ENCODE data around the gene PIGB.
"Not testable (repeated sequence)": the region's sequence is repeated elsewhere in the genome, so short reads cannot be mapped to it uniquely, and the experiment has no call there.

Gene PIGB

DNA sequence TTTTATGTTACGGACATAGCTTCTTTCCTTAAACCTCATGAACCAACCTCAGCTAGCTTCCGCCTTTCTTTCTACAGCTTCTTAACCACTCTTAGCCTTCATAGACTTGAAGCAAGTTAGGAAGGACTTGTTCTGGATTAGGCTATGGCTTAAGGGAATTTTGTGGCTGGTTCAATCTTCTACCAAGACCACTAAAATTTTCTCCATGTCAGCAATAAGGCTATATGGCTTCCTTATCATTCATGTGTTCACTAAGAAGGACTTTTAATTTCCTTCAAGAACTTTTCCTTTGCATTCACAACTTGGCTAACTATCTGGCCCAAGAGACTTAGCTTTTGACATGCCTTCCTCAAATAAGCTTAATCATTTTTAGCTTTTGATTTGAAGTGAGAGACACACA lies 64.7 kb downstream of the PIGB start:
- no peak for DNase-seq

DNA sequence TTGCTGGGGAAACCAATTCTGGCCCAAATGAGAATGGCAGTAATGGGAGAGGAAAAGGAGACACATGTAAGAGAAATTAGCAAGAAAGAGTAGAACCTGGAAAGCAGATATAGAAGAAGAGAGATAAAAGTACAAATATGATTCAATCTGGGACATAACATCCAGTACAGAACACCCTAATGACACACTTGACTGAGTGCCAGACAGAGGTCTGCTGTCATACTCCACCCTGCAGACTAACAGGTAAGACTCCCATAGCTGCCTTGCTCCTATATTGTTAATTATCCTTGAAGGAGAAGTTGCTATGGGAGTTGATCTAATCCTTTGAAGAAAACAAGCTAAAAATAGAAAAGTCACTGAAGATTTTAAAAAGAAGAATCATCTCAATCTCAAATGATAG lies 68.0 kb downstream of the PIGB start:
- DNase-seq, result no peak

DNA sequence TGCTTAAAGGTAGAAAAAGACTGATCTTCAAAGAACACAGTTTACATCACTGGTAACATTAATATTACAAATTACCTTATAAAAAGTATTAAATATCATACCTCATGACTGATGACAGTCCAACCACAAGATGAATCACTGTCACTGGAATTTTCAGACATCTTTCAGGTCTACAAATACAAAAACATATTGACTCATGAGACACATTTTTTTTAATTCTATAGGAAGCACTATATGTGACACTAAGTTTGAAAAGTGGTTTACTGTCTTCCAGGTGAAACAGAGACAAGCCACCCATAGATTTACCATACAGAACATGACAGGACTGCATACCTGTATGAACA lies 70.2 kb downstream of the PIGB start:
- DNase-seq, result no peak

DNA sequence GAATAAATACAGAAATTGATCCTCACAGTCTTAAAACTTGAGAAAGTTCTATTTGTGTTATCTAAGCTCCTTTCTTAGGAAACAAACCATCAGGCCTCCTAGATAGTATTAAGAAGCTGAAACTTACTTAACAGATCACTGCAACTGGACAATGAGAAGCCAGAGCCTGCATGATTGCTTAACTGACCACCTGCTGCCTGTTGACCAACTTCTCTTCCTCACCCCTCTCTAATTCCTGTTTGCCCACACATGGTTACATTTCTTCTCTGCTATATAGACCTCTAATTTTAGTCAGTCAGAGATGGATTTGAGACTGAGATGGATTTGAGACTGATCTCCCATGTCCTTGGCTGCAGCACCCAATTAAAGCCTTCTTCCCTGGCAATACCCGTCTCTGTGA lies 75.7 kb downstream of the PIGB start:
- no peak for DNase-seq

DNA sequence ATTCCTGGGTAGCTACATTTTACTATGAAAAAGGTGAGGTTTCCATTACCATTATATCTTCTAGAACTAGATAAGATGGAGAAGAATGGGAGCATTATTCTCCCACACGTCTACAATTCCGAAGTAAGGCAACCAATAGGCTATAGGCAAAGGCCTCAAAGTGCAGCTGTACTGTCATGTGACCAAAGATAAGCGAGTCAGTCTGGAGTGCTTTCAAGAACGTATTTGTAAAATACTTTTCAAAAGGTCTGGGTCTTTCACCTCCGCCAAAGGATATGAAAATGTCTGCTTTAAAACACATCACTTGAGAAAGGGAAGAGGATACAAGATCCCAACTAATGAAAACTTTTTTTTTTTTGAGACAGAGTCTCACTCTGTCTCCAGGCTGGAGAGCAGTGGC lies 79.2 kb downstream of the PIGB start:
- DNase-seq, result no peak

DNA sequence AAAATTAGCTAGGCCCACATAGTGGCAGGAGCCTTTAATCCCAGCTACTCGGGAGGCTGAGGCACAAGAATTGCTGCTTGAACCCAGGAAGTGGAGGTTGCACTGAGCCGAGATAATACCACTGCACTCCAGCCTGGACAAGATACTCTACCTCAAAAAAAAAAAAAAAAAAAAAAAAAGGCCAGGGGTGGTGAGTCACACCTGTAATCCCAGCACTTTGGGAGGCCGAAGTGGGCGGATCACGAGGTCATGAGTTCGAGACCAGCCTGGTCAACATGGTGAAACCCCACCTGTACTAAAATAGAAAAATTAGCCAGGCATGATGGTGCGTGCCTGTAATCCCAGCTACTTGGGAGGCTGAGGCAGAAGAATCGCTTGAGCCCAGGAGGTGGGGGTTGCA lies 81.0 kb downstream of the PIGB start:
- DNase-seq, result not testable (repeated sequence)

DNA sequence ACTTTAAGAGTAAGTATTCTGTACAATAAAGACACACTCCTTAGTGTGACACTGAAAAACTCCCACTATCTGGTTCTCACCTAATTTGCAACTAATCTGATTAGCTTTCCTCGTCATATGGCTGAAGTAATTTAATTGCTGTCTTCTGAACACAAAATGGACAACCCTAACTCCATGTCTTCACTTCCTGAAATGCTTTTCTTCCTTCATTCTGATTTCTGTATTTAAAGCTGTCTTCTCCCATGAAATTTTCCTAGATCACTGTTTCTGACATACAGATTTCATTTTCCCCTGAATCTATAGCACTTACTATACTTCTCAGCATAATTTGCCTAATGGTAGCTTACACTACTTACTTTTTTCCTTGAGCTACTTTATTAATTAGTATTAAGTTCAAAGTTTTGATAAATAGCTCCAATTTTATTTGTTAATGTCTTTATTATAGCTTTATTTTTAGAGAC lies 82.8 kb downstream of the PIGB start:
- DNase-seq, result no peak

DNA sequence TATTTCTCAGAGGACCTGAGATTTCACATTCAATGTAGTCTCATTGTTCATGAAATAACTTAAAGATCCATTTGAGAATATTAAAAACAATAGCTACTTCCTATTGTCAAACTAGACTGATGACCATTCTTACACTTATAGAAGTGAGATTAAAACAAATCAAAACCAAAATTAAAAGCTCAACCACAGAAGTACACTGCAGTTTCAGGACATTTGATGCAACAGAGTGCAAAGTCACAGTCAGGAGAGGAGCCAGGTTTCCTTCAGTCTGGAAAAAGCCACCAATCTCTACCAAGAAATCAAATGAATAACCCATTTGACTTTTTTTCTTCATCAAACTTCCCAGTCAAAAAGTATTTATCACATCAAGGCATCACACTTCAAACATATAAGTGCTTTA lies 83.7 kb downstream of the PIGB start:
- DNase-seq, result no peak

DNA sequence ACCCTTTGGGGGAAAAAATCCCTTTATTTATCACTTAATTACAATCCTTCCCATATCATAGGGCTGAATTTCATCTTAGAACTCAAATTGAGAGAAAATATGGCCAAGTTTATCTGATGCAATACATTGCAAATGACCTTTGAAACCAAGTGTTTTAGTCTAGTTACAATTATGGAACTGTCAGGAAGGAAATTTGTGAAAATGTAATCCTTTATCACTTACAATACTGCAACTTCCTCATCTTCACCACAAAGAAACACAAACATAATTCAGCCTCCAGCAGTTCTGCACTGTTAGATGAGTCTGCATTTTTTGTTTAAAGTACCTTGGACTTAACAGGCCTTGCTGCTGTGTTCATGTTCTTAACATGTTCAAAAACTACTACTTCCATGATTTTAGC lies 84.5 kb downstream of the PIGB start:
- DNase-seq, result no peak
